Hematopoietic multipotent progenitor cell treated with erythropoietin and hydrocortisone succinate and interleukin-3 and kit ligand, for 8 days (in vitro differentiated cells): ENCODE measurements around the gene FLT1.
A peak's percentile ranks its signal among the peaks of the same experiment; 100 is the strongest.

ENCODE experiments used
- DNase-seq: peaks from one replicate; pipeline ENCODE4 v3.0.0-alpha.2; 2015

The FLT1 gene

DNA sequence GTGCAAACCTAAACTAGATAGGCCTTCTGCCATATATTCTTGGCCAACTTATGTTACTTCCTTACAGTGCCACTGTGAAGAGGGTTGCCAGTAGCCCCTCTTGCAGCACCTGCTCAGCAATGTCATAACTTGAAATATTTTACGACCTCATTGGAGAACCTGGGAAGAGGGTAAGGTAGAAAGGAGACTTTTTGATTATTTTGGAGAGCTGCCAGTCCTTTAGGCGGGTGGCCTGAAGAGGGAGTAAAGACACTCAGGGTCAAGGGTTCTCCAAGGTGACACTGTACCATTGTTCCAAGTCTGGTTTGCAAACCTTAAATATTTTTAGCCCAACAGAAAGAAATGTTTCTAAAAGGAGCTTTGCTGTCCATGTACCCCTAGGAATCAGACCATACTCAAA is 118.3 kb downstream of the FLT1 start:
- peak; percentile 20 for DNase-seq

DNA sequence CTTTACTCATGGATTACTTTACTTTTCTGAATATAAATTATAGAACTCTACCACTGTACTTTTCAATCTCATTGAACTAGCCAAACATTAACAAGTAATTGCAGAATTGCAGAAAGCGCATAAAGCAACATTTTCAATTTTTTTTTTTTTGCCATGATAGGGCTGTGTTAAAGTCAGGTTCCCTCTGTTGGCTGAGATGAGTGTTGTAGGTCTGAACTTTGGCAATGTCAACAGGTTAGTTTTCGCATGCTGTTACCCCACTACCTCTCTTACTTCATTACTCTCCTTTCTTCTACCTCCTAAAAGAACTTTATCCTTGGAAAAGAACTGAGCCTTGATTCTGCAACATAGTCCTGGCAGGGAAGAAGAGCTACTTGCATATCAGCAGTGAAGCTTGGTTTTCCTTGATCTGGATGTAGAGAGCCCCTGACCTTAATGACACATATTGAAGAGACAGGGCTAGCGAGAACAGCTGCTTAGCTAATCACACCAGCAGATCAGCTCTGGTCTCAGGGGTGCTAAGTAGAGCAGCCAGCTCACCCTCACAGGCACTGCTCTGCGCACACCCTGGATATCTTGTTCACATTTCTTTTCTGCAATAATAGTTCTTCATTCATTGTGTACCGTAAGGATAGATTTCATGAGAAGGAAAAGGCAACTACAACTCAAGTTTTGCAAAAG is 119.5 kb downstream of the FLT1 start:
- no peak for DNase-seq

DNA sequence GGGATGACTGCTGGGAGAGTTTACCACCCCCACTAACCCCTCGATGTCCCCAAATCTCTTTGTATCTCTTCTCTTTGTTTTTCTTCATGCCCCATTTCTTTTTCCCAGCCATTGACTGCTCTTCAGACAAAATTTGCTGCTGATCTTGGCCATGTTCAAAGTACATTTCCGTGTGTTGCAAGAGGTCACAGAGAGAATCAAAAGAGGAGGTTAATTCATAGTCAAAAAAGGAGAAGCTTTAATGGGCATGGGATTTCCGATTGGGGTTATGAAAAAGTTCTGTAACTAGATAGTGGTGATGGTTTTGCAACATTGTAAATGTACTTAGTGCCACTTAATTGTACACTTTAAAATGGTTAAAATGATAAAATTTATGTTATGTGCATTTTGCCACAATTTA is 121.1 kb downstream of the FLT1 start:
- no peak for DNase-seq

DNA sequence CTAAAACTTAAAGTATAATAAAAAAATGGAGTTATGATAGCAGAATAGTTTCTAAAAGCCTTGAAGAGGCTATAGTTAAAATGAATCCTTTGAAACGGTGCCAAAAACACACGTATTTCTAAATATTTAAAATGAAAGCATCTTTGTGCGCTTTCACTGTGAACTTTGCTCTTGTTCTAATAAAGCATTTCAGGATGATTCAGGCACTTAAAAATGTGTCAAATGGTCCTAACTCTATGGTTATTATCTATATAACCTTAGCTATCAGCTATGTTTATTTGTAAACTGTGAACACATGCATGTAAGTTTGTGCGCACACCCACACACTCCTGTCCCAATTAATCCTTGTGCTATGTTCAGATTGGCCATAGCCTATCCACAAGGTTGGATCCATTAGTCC is 124.5 kb downstream of the FLT1 start:
- no peak for DNase-seq

DNA sequence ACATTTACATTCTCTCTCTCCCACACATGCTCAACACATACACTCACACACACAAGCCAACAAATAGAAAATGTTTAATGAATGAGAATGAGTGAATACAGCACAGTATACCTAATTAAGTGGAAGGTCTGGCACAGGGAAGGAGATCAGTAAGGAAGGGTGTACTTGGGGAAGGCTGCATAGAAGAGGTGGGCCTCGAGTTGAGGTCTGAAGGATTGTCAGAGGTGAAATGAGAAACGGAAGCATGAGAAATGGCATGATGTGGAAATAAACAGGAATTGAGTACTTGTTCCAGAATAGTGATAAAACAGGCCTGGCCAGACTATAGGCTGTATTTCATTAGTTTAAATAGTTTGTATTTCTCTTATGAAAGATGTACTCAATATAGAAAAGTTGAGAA is 136.2 kb downstream of the FLT1 start:
- no peak for DNase-seq

DNA sequence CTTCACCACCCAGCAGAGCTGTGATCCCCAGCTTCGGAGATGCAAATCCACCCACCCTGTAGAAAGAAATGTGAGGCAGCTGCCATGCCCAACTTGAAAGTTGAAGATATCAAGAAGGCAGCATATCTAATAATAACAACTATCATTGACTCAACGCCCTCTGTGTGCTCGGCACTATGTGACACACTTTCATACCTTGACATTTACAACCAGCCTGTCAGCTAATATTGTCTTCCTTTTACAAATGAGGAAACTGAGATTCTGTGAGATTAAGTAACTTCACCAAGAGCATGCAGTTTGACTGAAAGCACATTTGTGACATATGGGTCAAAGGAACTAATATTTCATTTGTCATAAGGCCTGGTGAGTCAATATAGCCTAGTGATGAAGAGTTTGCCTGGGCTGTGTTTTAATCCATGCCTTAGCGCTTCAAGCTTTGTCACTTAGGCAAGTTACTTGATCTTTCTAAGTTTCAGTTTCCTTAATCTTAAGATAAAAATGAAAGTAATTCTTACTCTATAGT is 137.0 kb downstream of the FLT1 start:
- DNase-seq, result no peak

DNA sequence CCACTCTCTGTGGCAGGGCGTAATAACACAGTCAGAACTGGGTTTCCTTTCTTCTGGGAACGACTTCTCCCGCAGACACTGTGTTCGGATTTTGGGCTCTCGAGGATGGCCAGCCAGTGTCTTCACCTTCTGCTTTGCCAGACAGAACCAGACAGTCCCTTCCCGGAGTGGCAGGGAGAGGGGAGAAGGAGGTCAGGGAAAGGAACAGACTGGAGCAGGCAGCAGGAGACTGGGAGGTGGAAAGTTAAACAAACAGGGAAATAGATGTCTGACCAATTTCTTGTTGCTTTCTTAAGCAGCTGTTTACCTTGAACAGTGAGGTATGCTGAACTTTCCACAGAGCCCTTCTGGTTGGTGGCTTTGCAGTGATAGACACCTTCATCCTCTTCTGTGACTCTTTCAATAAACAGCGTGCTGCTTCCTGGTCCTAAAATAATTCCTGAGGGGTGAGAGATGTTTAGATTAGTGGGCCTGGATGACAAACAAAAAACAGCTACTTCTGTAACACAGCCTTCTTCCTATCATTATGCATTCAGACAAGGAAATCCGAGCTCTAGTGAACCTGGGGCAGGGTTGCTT is 137.6 kb downstream of the FLT1 start:
- no peak for DNase-seq

DNA sequence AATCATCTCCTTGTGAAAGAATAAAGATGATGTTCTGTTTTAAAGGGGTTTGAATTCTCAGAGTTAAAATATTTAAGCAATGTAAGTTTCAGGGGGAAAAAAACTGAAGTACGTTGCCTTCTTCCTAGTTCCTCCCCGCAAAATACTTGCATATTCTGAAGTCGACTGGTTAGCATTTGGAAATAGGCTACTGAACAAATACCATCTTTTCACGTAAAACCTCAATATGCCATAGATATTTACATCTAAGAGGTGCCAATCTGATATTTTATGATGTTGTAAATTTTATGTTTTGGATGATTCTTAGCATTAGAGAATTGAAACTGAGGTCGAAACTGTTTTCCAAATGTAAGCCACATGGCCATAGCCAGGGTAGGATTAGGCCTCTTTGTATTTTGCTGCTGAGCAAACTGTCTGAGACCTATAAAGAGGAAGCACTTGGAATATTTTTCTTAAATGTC is 138.3 kb downstream of the FLT1 start:
- DNase-seq, result no peak

DNA sequence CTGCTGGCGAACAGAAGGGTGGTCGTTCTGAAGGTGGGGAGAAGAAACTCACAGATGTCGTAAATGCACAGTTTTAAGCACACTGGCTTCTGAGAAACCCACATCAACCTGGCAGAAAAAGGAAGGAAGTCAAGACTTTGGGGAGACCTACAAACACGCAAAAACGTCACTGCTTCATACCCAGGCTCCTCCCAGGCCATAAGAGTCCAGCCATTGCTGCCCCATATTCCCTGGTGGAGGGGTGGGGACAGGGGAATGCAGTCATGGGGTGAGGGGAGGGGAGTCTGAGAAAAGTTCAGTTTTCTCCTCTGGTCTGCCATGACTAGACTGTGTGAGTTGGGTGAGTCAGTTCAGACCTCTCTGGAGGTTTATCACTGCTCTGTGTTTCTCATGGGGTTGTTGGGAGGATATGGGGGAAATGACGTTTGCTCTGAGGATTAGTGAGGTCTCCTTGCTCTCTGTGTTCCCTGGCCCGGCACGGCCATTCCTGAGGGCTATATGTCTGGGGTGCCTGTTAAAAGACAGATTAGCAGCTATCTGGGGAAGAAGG is 139.0 kb downstream of the FLT1 start:
- no peak for DNase-seq

DNA sequence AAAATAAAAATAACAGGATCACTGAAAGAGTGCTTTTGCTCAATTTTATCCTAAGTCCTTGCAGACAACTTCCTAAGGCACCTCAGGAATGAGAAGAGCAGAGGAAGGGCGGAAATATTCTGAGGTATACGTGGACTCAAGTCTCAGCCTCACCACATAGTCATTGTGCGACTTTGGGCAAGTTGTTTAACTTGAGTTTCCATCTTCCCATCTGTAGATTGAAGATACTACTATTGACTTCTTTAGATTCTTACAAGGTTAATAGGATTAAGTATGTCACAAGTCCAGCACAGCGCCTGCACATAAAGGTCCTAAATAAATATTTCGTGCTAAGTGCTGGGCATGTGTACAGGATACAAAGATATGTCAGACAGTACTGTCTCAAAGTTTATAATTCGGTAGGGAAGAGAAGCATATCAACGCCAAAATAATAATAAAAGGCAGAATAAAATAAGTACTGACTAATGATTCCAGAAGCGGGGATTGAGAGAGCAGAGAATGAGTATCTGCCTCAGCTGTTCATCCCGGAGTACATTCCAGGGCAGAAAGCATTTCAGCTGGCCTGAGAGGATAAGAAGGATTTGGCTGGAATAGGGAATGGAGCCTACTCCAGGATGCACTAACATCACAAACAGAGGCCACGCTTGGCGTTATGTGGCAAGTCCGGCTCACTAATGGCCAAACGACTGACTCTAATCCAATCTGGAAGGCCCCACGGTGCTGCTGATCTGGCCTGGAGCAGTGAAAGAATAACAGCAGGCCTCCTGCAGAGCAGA is 139.7 kb downstream of the FLT1 start:
- no peak for DNase-seq

DNA sequence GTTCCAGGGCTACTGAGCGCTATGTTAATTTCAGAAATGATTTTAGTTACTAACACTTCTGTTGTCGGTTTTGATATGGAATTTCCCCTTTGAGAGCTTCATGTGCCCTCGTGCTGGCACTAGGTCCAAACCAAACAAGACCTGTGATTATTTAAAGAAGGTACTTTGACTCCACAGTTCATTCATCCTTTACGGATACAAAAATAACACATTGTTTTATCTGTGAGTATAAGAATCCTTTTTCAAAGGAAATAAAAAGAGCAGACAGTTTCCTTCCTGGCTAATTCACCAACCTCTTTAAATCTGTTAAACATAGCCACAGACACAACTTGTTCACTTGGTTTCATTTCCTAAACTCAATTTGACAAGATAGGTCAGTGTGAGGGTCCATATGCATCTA is 141.2 kb downstream of the FLT1 start:
- no peak for DNase-seq

DNA sequence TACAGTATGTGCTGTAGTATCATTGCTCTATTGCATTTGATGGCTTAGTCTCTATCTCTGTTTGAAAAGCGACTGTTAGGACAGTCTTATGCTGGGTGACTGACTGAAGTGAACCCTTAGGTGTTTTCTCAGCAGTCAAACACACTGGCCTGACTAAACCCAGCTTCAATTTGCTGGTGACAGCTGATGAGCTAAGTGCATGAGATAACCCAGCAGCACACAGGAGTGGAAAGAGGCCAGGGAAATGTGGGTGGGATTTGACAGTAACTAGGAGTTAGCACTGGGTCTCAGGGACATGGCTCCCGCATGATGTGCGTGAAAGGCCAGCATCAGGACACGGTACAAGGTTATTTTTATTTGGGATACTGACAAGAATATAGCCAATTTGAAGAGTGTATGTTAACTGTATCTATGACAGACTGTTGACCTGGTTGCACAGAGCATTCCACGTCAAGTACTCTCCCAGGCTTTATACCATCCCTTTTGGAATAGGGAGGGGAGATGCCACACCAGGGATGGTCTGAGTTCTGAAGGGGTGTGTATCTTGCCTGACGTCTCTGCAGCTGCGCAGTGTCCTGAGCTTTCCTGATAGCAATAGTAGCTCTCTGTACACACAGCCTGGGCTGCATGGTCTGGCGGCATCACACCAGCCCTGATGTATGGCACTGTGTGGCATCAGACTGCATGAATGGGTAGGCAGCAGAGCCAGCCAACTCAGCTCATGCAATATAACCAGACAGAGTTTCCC is 144.8 kb downstream of the FLT1 start:
- no peak for DNase-seq

DNA sequence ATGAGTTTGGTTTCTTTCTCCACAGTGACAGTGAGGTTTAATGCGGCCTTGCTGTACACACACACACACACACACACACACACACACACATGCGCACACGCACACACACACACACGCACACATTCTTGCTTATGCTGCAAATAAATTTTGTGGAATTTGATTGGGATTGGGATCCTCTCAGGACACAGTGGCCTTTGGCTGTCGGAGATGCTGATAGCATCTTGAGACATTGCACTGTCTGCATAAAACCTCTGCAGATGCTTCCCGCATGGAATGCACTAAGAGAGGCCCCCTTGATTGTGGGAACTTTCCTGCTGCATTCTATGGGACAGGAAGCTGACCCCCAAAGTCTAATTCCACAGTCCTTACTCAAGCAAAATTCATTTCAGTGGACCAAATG is 145.6 kb downstream of the FLT1 start:
- no peak for DNase-seq

DNA sequence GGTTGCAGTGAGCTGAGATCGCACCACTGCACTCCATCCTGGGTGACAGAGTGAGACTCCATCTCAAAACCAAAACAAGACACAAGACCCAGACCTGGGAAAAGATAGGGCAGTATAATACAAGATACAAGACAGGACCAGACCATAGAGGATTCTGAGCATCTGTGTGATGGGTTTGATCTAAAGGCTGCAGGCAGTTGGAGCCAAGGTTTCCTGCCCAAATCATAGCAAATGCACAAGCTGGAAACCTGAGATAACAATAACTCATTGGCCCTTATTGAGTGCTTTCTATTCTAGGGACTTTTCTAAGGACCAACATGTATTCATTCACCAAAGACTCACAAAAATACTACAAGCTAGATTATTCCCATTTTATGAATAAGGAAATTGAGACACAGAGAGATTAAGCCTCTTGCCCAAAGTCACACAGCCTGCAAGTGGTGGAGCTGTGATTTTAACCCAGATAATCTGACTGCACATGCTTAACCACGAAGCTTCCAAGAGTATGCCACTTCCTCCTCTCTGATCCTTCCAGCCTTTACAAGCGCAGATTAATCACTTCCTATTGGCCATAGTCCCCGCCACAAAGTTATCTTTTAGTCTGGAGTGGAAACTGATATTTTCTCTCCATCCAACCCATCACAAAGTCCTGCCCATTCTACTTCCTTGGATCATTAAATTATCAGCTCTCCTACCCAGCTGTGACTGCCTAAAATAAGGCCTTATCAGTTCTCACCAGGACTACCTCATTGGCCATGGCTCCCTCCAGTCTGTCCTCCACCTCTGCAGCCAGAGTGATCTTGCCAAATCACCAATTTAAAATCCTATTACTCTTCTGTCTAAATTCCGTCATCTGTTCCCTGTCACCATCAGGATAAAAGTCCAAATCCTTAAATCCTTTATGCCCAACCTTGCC is 147.2 kb downstream of the FLT1 start:
- peak; percentile 61 for DNase-seq

DNA sequence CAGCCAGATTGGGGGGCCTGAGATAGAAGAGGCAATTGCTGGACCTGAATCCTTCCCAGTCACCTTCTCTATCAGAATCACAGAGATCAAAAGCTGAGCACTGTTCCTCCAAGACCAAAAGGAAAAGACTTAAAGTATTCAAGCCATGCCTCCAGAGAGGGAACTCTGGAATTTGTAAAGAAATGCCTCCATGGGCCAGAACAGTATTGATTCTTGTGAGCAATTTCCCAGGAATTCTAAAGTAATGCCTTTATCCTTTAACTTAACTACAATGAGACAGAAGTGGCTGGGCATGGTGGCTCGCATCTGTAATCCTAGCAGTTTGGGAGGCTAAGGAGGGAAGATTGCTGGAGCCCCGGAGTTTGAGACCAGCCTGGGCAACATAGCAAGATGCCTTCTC is 148.8 kb downstream of the FLT1 start:
- no peak for DNase-seq

DNA sequence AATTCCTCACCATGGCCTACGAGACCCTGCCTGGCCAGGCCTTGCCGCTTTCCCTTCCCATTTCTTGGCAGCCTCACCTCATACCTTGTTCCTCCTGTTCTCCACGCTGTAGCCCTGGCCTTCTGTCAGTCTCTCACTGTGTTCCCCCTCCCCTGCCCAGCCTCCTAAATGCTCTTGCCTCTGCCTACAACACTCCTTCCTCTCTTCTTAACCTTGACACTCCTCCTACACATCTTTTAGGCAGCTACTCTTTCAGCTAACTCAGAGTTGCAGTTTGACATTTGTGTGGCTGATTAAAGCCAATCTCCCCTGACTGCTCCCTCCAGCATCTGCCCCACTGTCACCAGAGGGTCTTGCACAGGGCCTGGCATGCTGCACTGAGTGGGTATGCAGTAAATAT is 150.8 kb downstream of the FLT1 start:
- no peak for DNase-seq

DNA sequence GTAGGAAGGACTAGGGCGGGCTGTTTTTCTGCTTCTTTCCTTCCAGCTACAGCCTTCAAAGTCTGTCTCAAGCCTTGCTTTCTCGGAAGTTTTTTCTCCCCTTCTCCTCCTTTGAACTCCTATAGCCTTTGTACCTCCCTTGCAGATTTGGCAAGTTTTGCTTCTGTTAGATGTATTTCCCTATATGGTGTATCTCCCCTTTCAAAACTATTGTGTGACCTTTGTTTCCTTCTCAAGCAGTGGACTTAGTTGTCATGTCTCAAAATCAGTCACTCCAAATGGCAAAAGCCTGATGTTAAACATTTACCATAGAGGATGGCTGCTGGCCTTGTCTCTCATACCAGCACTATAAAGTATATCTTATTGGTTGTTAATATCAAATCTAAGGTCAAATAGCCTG is 152.7 kb downstream of the FLT1 start:
- no peak for DNase-seq

DNA sequence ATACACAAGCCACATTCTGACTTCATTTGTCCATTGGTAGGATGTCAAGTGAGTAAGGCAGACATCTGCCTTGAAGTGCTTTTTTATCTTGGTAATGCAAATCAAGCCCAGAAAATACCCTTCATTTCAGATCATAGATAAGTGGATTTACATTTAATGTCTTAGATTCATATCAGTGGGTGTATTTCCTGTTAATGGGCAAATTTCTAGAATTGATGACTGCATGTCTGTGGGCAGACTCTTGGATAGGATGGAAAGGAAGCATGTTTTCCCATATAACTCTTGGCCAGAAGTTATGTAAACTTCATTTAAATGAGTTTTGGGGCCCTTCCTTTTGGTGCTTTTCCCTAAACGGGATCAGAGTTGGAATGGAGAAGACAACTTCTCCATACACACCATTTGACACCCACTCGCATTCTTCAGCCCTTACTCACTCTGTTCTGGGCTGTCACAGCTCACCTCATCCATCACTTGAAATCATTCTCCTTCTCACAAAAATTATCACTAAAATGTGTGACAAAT is 154.6 kb downstream of the FLT1 start:
- no peak for DNase-seq

DNA sequence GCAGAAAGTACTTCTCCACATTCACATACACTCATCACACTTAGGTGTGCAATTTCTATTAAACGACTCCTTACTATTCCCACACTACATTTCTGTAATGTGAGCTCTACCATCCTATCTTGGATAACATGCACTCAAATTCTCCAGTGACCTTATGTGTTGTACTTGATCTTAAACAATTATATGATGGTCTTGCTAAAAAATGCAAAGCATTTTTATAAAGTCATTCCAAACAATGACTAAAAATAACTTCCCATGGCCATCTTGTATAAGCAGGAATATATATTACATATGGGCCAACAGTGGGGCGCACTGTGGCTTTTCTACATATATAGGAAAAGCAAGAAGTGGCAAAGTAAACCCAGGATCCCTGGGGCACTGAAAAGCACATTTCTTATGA is 155.5 kb downstream of the FLT1 start:
- no peak for DNase-seq

DNA sequence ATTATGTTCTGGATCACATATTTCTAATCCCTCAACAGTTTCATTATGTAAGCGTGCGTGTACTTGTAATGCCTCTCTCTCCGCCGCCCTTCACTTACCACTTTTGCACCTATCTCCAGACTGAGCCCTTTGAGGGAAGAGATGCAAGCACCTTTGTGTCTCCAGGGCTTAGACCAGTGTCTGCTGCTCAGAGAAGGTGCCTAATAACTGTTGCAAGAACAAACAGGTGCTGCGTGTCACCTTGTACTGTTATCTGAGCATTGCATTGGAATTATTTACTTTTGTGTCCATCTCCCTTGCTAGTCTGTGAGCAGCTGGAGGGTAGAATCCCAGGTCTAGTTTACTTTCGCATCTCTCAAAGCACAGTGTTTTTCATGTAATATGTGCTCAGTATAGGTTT is 156.2 kb downstream of the FLT1 start:
- no peak for DNase-seq

DNA sequence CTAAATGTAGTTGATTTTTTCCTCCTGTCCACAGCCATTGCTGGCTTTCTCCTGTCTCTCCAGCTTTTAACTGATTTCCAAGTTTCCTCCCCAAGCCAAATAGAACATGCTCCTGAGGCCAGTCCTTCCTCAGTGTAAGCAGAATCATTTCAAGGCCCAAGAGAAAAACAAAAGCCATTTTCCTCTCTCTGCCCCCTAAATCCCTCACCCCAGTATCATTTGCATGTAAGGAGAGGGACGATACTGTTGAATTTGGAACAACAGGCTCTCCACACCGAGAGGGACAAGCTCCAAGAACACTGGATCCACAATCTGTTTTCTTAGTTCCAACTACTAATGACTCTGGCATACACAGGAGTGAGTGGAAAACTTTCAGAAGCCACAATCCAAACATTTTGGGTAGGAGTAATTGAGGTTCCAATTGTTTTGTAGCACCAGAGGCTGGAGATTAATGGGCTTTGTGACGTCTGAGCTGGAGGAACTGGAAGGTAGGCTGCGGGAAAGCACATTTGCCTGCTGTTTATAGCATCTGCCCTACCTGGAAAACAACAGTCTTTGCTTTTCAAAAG is 156.8 kb downstream of the FLT1 start:
- DNase-seq, result no peak
